Measurements from ENCODE around the gene ARMC2.

- TF ChIP-seq POLR2AphosphoS5 (IDR thresholded peaks at IDR 0.05; ENCODE audit: borderline replicate concordance, low read depth, low read length) (0 out of 2 replicates have a peak, but pooled peaks have one; percentile 34), EZH2 (IDR thresholded peaks at IDR 0.05) (no peak), FOXP2 (optimal IDR thresholded peaks at IDR 0.05; ENCODE audit: control extremely low read depth, extremely low read length, insufficient read depth) (peak; percentile 32)
Measured at GRCh38 chr6:108837236-108837971, 10.8 kb upstream of the ARMC2 start.
